Omental fat pad (tissue), 4 donors: ENCODE data around the gene MAPRE2. TPM values are rescaled to one million over a fixed set of nuclear protein-coding genes. Genes with fewer than 3 reads are reported as not detected.

ENCODE experiments used
- ATAC-seq: fragments of 150-250 bp; one replicate; pipeline ENCODE4 v1.9.1; 2016; ENCODE audit warnings: mild to moderate bottlenecking, moderate library complexity; ENCODE audit not compliant: low FRiP score
- DNase-seq: peaks from one replicate; pipeline ENCODE4 v3.0.0-alpha.2; 2019; ENCODE audit warnings: low spot score
- CTCF ChIP-seq, 3 donors: fragments of 450-650 bp; IDR thresholded peaks; one replicate each; pipeline ENCODE4 v1.5.1; 2016 to 2017; ENCODE audit warnings: antibody characterized with exemption in 3 of 3, mild to moderate bottlenecking in 3 of 3, moderate library complexity in 2 of 3
- total RNA-seq, 4 donors: library from RNA; depleted of rRNA; stranded (reverse); fragments of >200 nt; gene quantifications; one replicate each; pipeline ENCODE4 v1.1.0, GENCODE V29; 2016

Gene MAPRE2
- total RNA-seq, 4 donors from 2014 or later: 19.7 to 35.6 (median 24.8) TPM

- ATAC-seq (no peak), DNase-seq (no peak)
- no peak for TF ChIP-seq CTCF (IDR thresholded peaks at IDR 0.05)
These were observed 10.6 kb downstream of the MAPRE2 start for GRCh38 chr18:35051641-35052377.

GRCh38 chr18:35054401-35054800 lies 13.2 kb downstream of the MAPRE2 start:
- ATAC-seq (no peak), DNase-seq (no peak)
- no peak for TF ChIP-seq CTCF (IDR thresholded peaks at IDR 0.05)

- DNase-seq (no peak), ATAC-seq (no peak)
- TF ChIP-seq CTCF (IDR thresholded peaks at IDR 0.05): no peak
These were observed 13.9 kb downstream of the MAPRE2 start for GRCh38 chr18:35055105-35055504.

GRCh38 chr18:35055726-35056125 lies 14.5 kb downstream of the MAPRE2 start:
- DNase-seq (no peak), ATAC-seq (no peak)
- TF ChIP-seq CTCF (IDR thresholded peaks at IDR 0.05): no peak

GRCh38 chr18:35059280-35059927 lies 18.2 kb downstream of the MAPRE2 start:
- no peak for TF ChIP-seq CTCF (IDR thresholded peaks at IDR 0.05)
- DNase-seq (no peak), ATAC-seq (no peak)

- no peak for TF ChIP-seq CTCF (IDR thresholded peaks at IDR 0.05)
- DNase-seq: no peak
- no peak for ATAC-seq
These were observed 19.1 kb downstream of the MAPRE2 start for GRCh38 chr18:35060122-35060815.
